Renal cortex interstitium (tissue), 11 donors: Measurements from ENCODE around the gene CLVS2. TPM values are rescaled to one million over a fixed set of nuclear protein-coding genes. Genes with fewer than 3 reads are reported as not detected.

Source experiments
- DNase-seq, 11 donors: peaks; one replicate each; pipeline ENCODE4 v3.0.0-alpha.2; 2013; ENCODE audit warnings: low read depth in 9 of 11, low spot score in 4 of 11; ENCODE audit errors: extremely low read depth in 1 of 11
- polyA plus RNA-seq, 3 donors: library from polyadenylated mRNA; unstranded; fragments of 120-200 nt; gene quantifications; one replicate each; pipeline ENCODE4 v1.2.1, GENCODE V29; 2013; ENCODE audit not compliant: insufficient read length in 3 of 3

CLVS2 gene
- polyA plus RNA-seq, 3 donors = 0.15 to 0.29 (median 0.28) TPM

- no peak for DNase-seq
These were observed 98.8 kb downstream of the CLVS2 start for GRCh38 chr6:123094795-123095194.

- no peak for DNase-seq
These were observed 109.5 kb downstream of the CLVS2 start for GRCh38 chr6:123105561-123105960.

GRCh38 chr6:123116370-123116769 lies 120.3 kb downstream of the CLVS2 start:
- no peak for DNase-seq

- DNase-seq = no peak
These were observed 121.3 kb downstream of the CLVS2 start for GRCh38 chr6:123117145-123117908.

- DNase-seq = no peak
These were observed 122.8 kb downstream of the CLVS2 start for GRCh38 chr6:123118811-123119210.

Other genes with a start within 250 kb of the CLVS2 start
- gene FABP7, start 216.5 kb upstream of the CLVS2 start, polyA plus RNA-seq = under 1 TPM in 2 of 3 donors, not detected in 1; 0.50 to 0.55 TPM
- 10 to 100 TPM; 13.0 to 14.7 (median 14.0) TPM for gene SMPDL3A, start 207.0 kb upstream of the CLVS2 start, polyA plus RNA-seq